GM12878 (cell line): ENCODE measurements around the gene CCNB1IP1. TPM values are rescaled to one million over a fixed set of nuclear protein-coding genes. Genes with fewer than 3 reads are reported as not detected.

Source experiments
- ATAC-seq: fragments of 200-7000 bp; cut with Tn5 transposase; 3 replicates; pipeline ENCODE4 v1.9.1; 2020; ENCODE audit warnings: mild to moderate bottlenecking, moderate library complexity
- BruUV-seq: library from RNA; stranded (reverse); fragments of 400-500 nt; replicated peaks from 2 replicates; lab custom pipeline; 2021; lab: Mats Ljungman, UMichigan
- CTCF ChIA-PET: fragments of 300-600 bp; sonication (Branson Sonifier 250); formaldehyde crosslinking; extraction: SDS; loops from one replicate; lab custom pipeline; 2021; ENCODE audit warnings: inconsistent platforms; lab: Yijun Ruan, JAX
- POLR2A ChIA-PET: fragments of 350-600 bp; formaldehyde crosslinking; extraction: SDS; loops from one replicate; lab custom pipeline; 2021; ENCODE audit warnings: inconsistent platforms; lab: Charles Lee
- RAD21 ChIA-PET: fragments of 300-600 bp; sonication (Branson Sonifier 250); formaldehyde crosslinking; loops from one replicate; lab custom pipeline; 2023; ENCODE audit warnings: antibody characterized with exemption; ENCODE audit not compliant: unreplicated experiment; lab: Charles Lee
- SMC1A ChIA-PET: fragments of 300-600 bp; sonication (Branson Sonifier 250); formaldehyde crosslinking; loops from one replicate; lab custom pipeline; 2023; ENCODE audit not compliant: unreplicated experiment, uncharacterized antibody; lab: Charles Lee
- DNase-seq: peaks from one replicate; pipeline ENCODE4 v3.0.0-alpha.2; 2011; ENCODE audit warnings: low read depth, low spot score
- FAIRE-seq: peaks from 3 replicates; lab custom pipeline; 2011; peaks lifted over from hg19 to GRCh38; lab: Jason Lieb, UNC
- H2AFZ ChIP-seq: 2 replicates; pipeline ENCODE4 v1.6.0; 2011; ENCODE audit warnings: low read depth, low read length, control low read depth; ENCODE audit not compliant: control insufficient read depth
- H3K27ac ChIP-seq: 2 replicates; pipeline ENCODE4 v1.5.1; 2011; ENCODE audit warnings: control low read depth; ENCODE audit not compliant: control insufficient read depth, insufficient read depth
- H3K27me3 ChIP-seq, 2 experiments: replicated peaks in 1 of 2; 2 replicates each; pipeline versions ENCODE4 v1.6.0 to v1.6.1; 2011; ENCODE audit warnings: low read length in 1 of 2; ENCODE audit not compliant: control insufficient read depth in 2 of 2, insufficient read depth in 2 of 2
- H3K36me3 ChIP-seq, 2 experiments: 2 replicates each; pipeline ENCODE4 v1.5.1; 2011; ENCODE audit warnings: low read length in 1 of 2; ENCODE audit not compliant: control insufficient read depth in 2 of 2, insufficient read depth in 2 of 2
- H3K4me1 ChIP-seq: 2 replicates; pipeline ENCODE4 v1.6.1; 2011; ENCODE audit warnings: mild to moderate bottlenecking, low read length, moderate library complexity, mixed read lengths; ENCODE audit not compliant: control insufficient read depth, insufficient read depth
- H3K4me2 ChIP-seq: 2 replicates; pipeline ENCODE4 v1.6.0; 2011; ENCODE audit warnings: control low read depth; ENCODE audit not compliant: control insufficient read depth, insufficient read depth
- H3K4me3 ChIP-seq: fragments of 200-600 bp; sonication (generic); 2 replicates; pipeline ENCODE4 v1.5.1; 2016
- H3K79me2 ChIP-seq: 2 replicates; pipeline ENCODE4 v1.6.0; 2011; ENCODE audit warnings: low read length; ENCODE audit not compliant: control insufficient read depth, insufficient read depth
- H3K9ac ChIP-seq: 2 replicates; pipeline ENCODE4 v1.8.0; 2011; ENCODE audit warnings: low read length, control low read depth, mixed read lengths; ENCODE audit not compliant: control insufficient read depth, insufficient read depth
- H3K9me3 ChIP-seq: replicated peaks from 3 replicates; pipeline ENCODE4 v1.5.1; 2011; ENCODE audit warnings: mild to moderate bottlenecking, low read length; ENCODE audit not compliant: control insufficient read depth, insufficient read depth
- H4K20me1 ChIP-seq: 2 replicates; pipeline ENCODE4 v1.6.0; 2011; ENCODE audit not compliant: control insufficient read depth, insufficient read depth
- IKZF2 ChIP-seq, 2 experiments: fragments of 450-650 bp; IDR thresholded peaks; 2 replicates each; pipeline ENCODE4 v1.6.1; 2017; ENCODE audit warnings: mild to moderate bottlenecking in 2 of 2, moderate library complexity in 2 of 2
- SPI1 ChIP-seq: IDR thresholded peaks from 2 replicates; pipeline ENCODE4 v1.6.1; 2011; ENCODE audit warnings: low read depth, mild to moderate bottlenecking, low read length, moderate library complexity, borderline replicate concordance; ENCODE audit not compliant: insufficient read depth
- SRF ChIP-seq, 2 experiments: IDR thresholded peaks; 2 replicates each; pipeline ENCODE4 v1.6.1; 2011; ENCODE audit warnings: low read depth in 2 of 2, low read length in 2 of 2, mild to moderate bottlenecking in 1 of 2, moderate library complexity in 1 of 2
- TARDBP ChIP-seq: IDR thresholded peaks from 2 replicates; pipeline ENCODE4 v1.6.1; 2016; ENCODE audit warnings: borderline replicate concordance
- ZZZ3 ChIP-seq: IDR thresholded peaks from 2 replicates; pipeline ENCODE4 v1.6.1; 2011; ENCODE audit warnings: low read depth; ENCODE audit not compliant: control insufficient read depth, insufficient read length
- WGBS: methylation state at CpG from one replicate; pipeline ENCODE4 v1.1.6; 2016; ENCODE audit warnings: low lambda C conversion rate; ENCODE audit not compliant: insufficient replicate concordance, insufficient coverage; ENCODE audit errors: missing lambda C conversion rate; 5-methylcytosine and 5-hydroxymethylcytosine counted together
- in situ Hi-C: fragments of 300-500 bp; cut with MboI; formaldehyde crosslinking; loops from 9 replicates; pipeline ENCODE4 v1.14.3; 2018; ENCODE audit warnings: mixed read lengths
- intact Hi-C: fragments of 100-400 bp; cut with micrococcal nuclease; formaldehyde crosslinking; loops from one replicate; pipeline ENCODE4 v1.14.2; 2022; ENCODE audit not compliant: unreplicated experiment
- polyA plus RNA-seq, 11 experiments: library from polyadenylated mRNA; depleted of rRNA in 4 of 11; unstranded in 6 of 11; stranded (reverse) in 5 of 11; fragments of >200 nt; fragmentation: Nextera tagmentation in 4 of 11; fragmentation: Illumina TruSeq in 1 of 11; extraction: Ambion mirVana in 4 of 11; extraction: Trizol in 1 of 11; gene quantifications; 1 replicate in 1 of 11; 2 replicates in 10 of 11; pipeline versions ENCODE4 v1.2.1 to v1.2.3, GENCODE V29; 2011 to 2016; ENCODE audit warnings: inconsistent platforms in 2 of 11, missing spikeins in 2 of 11, low read depth in 1 of 11
- total RNA-seq, 4 experiments: library from RNA; depleted of rRNA in 3 of 4; stranded (reverse); fragments of >200 nt in 3 of 4; fragmentation: Illumina TruSeq in 1 of 4; extraction: Trizol in 1 of 4; gene quantifications; 2 replicates each; pipeline versions ENCODE4 v1.2.1 to v1.2.3, GENCODE V29; 2013 to 2021
- TF ChIP-seq, protein P1 (sequence below): IDR thresholded peaks from 2 replicates; pipeline ENCODE4 v1.6.1; 2011; ENCODE audit warnings: borderline replicate concordance, low read depth, mild to moderate bottlenecking, moderate library complexity, mixed read lengths, low read length; ENCODE audit not compliant: insufficient read depth; ENCODE audit errors: extremely low read length
- TF ChIP-seq, protein P2 (sequence below), 3 experiments: IDR thresholded peaks in 2 of 3; conservative IDR thresholded peaks in 1 of 3; 2 replicates each; pipeline ENCODE4 v1.5.1; 2011; ENCODE audit warnings: low read depth in 3 of 3, low read length in 3 of 3, mild to moderate bottlenecking in 3 of 3, control low read depth in 2 of 3, moderate library complexity in 2 of 3, inconsistent platforms in 1 of 3, mixed read lengths in 1 of 3; ENCODE audit not compliant: control insufficient read depth in 2 of 3, insufficient read depth in 1 of 3; ENCODE audit errors: extremely low read depth in 1 of 3

CCNB1IP1 gene
- total and polyA plus RNA-seq, 10 of the 15 experiments (the other 5 are each of a cell fraction or from before 2014, with no cell fraction given) = 20.4 to 165 (median 86.5) TPM

DNA sequence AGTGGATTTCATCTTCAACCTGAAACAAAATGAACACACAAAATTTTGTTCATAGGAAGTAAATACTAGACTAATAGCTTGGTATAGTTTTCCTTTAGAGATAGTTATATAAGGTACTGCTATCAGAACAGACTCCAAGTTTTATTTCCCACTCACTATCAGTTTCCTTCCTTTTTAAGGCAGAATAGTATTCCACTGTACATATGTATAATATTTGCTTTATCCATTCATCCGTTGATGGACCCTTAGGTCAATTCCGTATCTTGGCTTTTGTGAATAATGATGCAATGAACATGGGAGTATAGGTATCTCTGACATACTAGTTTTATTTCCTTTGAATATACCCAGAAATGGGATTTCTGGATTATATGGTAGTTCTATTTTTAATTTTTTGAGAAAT lies 3.7 kb downstream of the CCNB1IP1 start:
- ChIA-PET POLR2A (interaction anchor here (0.5 to 7.4 kb wide), 7 partner anchors 13 to 350 kb away, joined by 3 to 96 read pairs (median 4); partner anchors contain the start of genes PARP2, PIP4P1 and PNP), CTCF (interaction anchor here (0.6 to 11.3 kb wide), 17 partner anchors 12 to 362 kb away, joined by 3 to 216 read pairs (median 6); partner anchors contain the start of genes APEX1, PARP2, PNP and RNASE4), RAD21 (interaction anchor here (1.2 to 7.9 kb wide), 11 partner anchors 10 to 362 kb away, joined by 3 to 78 read pairs (median 9); partner anchors contain the start of genes PARP2, PIP4P1 and TEP1), SMC1A (interaction anchor here (0.8 to 7.4 kb wide), 14 partner anchors 13 to 355 kb away, joined by 3 to 110 read pairs (median 4); partner anchors contain the start of genes APEX1, PARP2, RNASE12 and RNASE4)
- Histone ChIP-seq H3K27ac (no peak overlapping the region), H2AFZ (no peak overlapping the region), H3K4me2 (peak overlapping the region; percentile 14), H3K4me3 (peak overlapping the region; percentile 58; the same call in 1 of the 2 replicates), H4K20me1 (peaks cover 3% of the 10 kb centered on the region; the same call in 1 of the 2 replicates), H3K79me2 (peaks cover 58% of the 10 kb centered on the region), H3K9ac (no peak overlapping the region), H3K9me3 (no peaks in the 10 kb centered on the region), H3K36me3 (peaks cover 2 to 22% of the 10 kb centered on the region in 2 experiments), H3K27me3 (no peaks in the 10 kb centered on the region), H3K4me1 (peaks cover 6% of the 10 kb centered on the region; the same call in 1 of the 2 replicates)
- 95% methylated on average over 2 of the region's 2 CpGs for WGBS
- intact Hi-C loops (loop anchor here (5.0 kb wide), 1 partner anchor 203 kb away; no protein-coding TSS in a partner anchor), in situ Hi-C loops (loop anchor here (5.0 kb wide), 1 partner anchor 278 kb away; no protein-coding TSS in a partner anchor)
- no peak for ATAC-seq
- no peak for DNase-seq
- FAIRE-seq = no peak
- TF ChIP-seq, protein P1, sequence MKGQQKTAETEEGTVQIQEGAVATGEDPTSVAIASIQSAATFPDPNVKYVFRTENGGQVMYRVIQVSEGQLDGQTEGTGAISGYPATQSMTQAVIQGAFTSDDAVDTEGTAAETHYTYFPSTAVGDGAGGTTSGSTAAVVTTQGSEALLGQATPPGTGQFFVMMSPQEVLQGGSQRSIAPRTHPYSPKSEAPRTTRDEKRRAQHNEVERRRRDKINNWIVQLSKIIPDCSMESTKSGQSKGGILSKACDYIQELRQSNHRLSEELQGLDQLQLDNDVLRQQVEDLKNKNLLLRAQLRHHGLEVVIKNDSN = no peak
- no peak for TF ChIP-seq IKZF2 (IDR thresholded peaks at IDR 0.05)
- no peak for TF ChIP-seq ZZZ3
- TF ChIP-seq, protein P2, sequence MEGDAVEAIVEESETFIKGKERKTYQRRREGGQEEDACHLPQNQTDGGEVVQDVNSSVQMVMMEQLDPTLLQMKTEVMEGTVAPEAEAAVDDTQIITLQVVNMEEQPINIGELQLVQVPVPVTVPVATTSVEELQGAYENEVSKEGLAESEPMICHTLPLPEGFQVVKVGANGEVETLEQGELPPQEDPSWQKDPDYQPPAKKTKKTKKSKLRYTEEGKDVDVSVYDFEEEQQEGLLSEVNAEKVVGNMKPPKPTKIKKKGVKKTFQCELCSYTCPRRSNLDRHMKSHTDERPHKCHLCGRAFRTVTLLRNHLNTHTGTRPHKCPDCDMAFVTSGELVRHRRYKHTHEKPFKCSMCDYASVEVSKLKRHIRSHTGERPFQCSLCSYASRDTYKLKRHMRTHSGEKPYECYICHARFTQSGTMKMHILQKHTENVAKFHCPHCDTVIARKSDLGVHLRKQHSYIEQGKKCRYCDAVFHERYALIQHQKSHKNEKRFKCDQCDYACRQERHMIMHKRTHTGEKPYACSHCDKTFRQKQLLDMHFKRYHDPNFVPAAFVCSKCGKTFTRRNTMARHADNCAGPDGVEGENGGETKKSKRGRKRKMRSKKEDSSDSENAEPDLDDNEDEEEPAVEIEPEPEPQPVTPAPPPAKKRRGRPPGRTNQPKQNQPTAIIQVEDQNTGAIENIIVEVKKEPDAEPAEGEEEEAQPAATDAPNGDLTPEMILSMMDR (IDR thresholded peaks at IDR 0.05 in 2 of 3, conservative IDR thresholded peaks at IDR 0.05 in 1 of 3; ENCODE audit: control insufficient read depth in 2 of 3, extremely low read depth in 1 of 3, insufficient read depth in 1 of 3, low read depth in 3 of 3, low read length in 3 of 3) = no peak
- no peak for TF ChIP-seq TARDBP
- TF ChIP-seq SPI1 = no peak
- TF ChIP-seq SRF (IDR thresholded peaks at IDR 0.05; ENCODE audit: low read depth in 2 of 2, low read length in 2 of 2) = no peak
- BruUV-seq = no TSS peak
